K562 (cell line): ENCODE results near the gene RNASE4. TPM values are rescaled to one million over a fixed set of nuclear protein-coding genes. Genes with fewer than 3 reads are reported as not detected.
A peak's percentile ranks its signal among the peaks of the same experiment; 100 is the strongest.

ENCODE experiments used
- BHLHE40 ChIP-seq: IDR thresholded peaks from 2 replicates; pipeline ENCODE4 v1.6.1; 2011; ENCODE audit warnings: low read length, improper control_type of control experiment
- BMI1 ChIP-seq: fragments of 150-350 bp; IDR thresholded peaks from 2 replicates; pipeline ENCODE4 v1.6.1; 2014; ENCODE audit warnings: low read length
- CHD2 ChIP-seq: IDR thresholded peaks from 2 replicates; pipeline ENCODE4 v1.6.1; 2011; ENCODE audit warnings: low read depth, low read length
- CHD4 ChIP-seq: fragments of 200-600 bp; sonication (generic); IDR thresholded peaks from 3 replicates; pipeline ENCODE4 v1.6.1; 2012; ENCODE audit warnings: low read depth, mild to moderate bottlenecking, mixed read lengths, low read length, inconsistent platforms; ENCODE audit not compliant: insufficient read depth, insufficient replicate concordance, poor library complexity, severe bottlenecking
- CREM ChIP-seq: IDR thresholded peaks from 2 replicates; pipeline ENCODE4 v1.6.1; 2014; ENCODE audit warnings: antibody characterized with exemption, low read depth
- NONO ChIP-seq, 2 experiments: fragments of 200-400 bp in 1 of 2; fragments of 450-650 bp in 1 of 2; formaldehyde crosslinking in 1 of 2; IDR thresholded peaks; 2 replicates each; pipeline ENCODE4 v1.6.1; 2017; ENCODE audit warnings: low read depth in 2 of 2, mild to moderate bottlenecking in 2 of 2, moderate library complexity in 2 of 2, low read length in 1 of 2
- POLR3G ChIP-seq: IDR thresholded peaks from 2 replicates; pipeline ENCODE4 v1.6.1; 2011; ENCODE audit not compliant: insufficient read length, insufficient replicate concordance; ENCODE audit errors: extremely low read depth
- SAP30 ChIP-seq: fragments of 200-600 bp; sonication (generic); IDR thresholded peaks from 2 replicates; pipeline ENCODE4 v1.6.1; 2012; ENCODE audit warnings: borderline replicate concordance, low read depth, mild to moderate bottlenecking, moderate library complexity, low read length, control low read depth, inconsistent platforms; ENCODE audit not compliant: insufficient read depth, poor library complexity, severe bottlenecking
- VEZF1 ChIP-seq: fragments of 200-800 bp; sonication (Bioruptor generic); IDR thresholded peaks from 2 replicates; pipeline ENCODE4 v1.6.1; 2017; ENCODE audit warnings: missing genetic modification characterization, missing compliant biosample characterization
- ZBTB7A ChIP-seq: IDR thresholded peaks from 2 replicates; pipeline ENCODE4 v1.6.1; 2011; ENCODE audit warnings: low read depth, mild to moderate bottlenecking, low read length, moderate library complexity, borderline replicate concordance; ENCODE audit not compliant: control insufficient read depth
- ZNF586 ChIP-seq: fragments of 450-650 bp; formaldehyde crosslinking; conservative IDR thresholded peaks from 2 replicates; pipeline ENCODE4 v1.4.0; 2020; ENCODE audit warnings: mild to moderate bottlenecking, moderate library complexity
- polyA plus RNA-seq, 8 experiments: library from polyadenylated mRNA; depleted of rRNA in 4 of 8; stranded (reverse) in 5 of 8; unstranded in 3 of 8; fragments of >200 nt; fragmentation: Nextera tagmentation in 2 of 8; fragmentation: Illumina TruSeq in 1 of 8; extraction: Ambion mirVana in 2 of 8; extraction: Trizol in 1 of 8; gene quantifications; 2 replicates each; pipeline versions ENCODE4 v1.2.1 to v1.2.3, GENCODE V29; 2011 to 2014; ENCODE audit warnings: inconsistent platforms in 1 of 8, missing spikeins in 1 of 8
- total RNA-seq, 7 experiments: library from RNA; depleted of rRNA in 6 of 7; stranded (reverse); fragments of >200 nt in 6 of 7; fragmentation: Illumina TruSeq in 2 of 7; extraction: Trizol in 2 of 7; gene quantifications; 2 replicates each; pipeline versions ENCODE4 v1.2.1 to v1.2.3, GENCODE V29; 2011 to 2021; ENCODE audit warnings: low replicate concordance in 1 of 7
- TF ChIP-seq, protein P1 (sequence below): fragments of 450-650 bp; IDR thresholded peaks from 2 replicates; pipeline ENCODE4 v1.6.1; 2016
- TF ChIP-seq, protein P2 (sequence below): fragments of 450-650 bp; IDR thresholded peaks from 2 replicates; pipeline ENCODE4 v1.6.1; 2016; ENCODE audit warnings: low read depth

RNASE4 gene
- total and polyA plus RNA-seq, 9 of the 15 experiments (the other 6 are each of a cell fraction or from before 2014, with no cell fraction given) = 0.09 to 0.22 (median 0.13) TPM; not detected in 2

DNA sequence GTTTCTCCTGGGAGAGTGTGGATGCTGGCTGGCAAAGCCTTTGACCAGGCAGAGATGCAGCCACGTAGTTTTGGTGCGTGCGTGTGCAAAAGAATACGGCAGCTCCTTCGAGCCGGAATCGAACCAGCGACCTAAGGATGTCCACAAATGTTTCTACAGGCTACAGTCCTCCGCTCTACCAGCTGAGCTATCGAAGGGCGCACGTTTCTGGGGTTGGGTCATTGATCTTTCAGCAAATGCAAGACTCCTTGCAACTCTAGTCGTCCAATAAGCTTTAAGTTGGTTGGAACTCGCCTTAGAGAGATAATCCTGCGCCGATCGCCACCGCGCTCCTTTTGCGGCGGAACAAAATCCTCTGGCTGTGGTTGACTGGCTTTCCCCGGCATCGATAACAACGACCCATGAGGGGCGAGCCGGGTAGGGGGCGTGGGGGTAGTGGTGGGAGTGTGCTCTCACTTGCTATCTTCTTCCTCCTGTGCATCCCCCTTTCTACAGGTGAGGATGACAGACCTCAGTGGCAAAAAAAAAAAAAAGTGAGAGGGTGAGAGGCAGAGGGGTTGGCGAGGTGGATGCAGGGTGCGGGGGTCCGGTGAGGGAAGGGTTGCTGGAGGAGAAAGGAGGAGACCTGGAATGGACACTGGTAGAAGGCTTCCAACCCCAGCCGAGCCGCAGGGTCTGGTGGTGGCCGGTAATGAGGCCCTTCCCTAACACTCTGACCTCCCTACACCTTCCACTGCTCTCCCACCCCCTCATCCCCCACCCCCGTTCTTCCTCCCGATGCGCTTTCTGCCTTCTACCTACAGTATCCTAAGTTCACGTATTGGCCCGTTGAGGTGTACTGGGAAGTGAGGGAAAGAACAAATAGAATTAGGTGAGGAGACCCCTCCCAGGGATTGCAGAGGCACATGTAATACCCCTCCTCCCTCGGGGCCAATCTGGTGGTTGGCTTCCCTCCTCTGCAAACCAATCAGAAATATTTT, 31.1 kb upstream of the RNASE4 start (continued):
- TF ChIP-seq CREM = peak; percentile 50
- TF ChIP-seq BHLHE40 = peak; percentile 99
- no peak for TF ChIP-seq VEZF1 (CRISPR knock-in tag)
- TF ChIP-seq SAP30 = no peak
- TF ChIP-seq ZBTB7A = 0 out of 2 replicates have a peak, but pooled peaks have one; percentile 5
- TF ChIP-seq, protein P1, sequence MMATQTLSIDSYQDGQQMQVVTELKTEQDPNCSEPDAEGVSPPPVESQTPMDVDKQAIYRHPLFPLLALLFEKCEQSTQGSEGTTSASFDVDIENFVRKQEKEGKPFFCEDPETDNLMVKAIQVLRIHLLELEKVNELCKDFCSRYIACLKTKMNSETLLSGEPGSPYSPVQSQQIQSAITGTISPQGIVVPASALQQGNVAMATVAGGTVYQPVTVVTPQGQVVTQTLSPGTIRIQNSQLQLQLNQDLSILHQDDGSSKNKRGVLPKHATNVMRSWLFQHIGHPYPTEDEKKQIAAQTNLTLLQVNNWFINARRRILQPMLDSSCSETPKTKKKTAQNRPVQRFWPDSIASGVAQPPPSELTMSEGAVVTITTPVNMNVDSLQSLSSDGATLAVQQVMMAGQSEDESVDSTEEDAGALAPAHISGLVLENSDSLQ = no peak
- no peak for TF ChIP-seq POLR3G
- TF ChIP-seq CHD2 = peak; percentile 15; the same call in 1 of the 2 replicates
- TF ChIP-seq CHD4 = no peak
- no peak for TF ChIP-seq BMI1
- TF ChIP-seq ZNF586 (CRISPR knock-in tag) = no peak
- TF ChIP-seq NONO (IDR thresholded peaks at IDR 0.05; ENCODE audit: low read depth in 2 of 2, low read length in 1 of 2) = no peak
- TF ChIP-seq, protein P2, sequence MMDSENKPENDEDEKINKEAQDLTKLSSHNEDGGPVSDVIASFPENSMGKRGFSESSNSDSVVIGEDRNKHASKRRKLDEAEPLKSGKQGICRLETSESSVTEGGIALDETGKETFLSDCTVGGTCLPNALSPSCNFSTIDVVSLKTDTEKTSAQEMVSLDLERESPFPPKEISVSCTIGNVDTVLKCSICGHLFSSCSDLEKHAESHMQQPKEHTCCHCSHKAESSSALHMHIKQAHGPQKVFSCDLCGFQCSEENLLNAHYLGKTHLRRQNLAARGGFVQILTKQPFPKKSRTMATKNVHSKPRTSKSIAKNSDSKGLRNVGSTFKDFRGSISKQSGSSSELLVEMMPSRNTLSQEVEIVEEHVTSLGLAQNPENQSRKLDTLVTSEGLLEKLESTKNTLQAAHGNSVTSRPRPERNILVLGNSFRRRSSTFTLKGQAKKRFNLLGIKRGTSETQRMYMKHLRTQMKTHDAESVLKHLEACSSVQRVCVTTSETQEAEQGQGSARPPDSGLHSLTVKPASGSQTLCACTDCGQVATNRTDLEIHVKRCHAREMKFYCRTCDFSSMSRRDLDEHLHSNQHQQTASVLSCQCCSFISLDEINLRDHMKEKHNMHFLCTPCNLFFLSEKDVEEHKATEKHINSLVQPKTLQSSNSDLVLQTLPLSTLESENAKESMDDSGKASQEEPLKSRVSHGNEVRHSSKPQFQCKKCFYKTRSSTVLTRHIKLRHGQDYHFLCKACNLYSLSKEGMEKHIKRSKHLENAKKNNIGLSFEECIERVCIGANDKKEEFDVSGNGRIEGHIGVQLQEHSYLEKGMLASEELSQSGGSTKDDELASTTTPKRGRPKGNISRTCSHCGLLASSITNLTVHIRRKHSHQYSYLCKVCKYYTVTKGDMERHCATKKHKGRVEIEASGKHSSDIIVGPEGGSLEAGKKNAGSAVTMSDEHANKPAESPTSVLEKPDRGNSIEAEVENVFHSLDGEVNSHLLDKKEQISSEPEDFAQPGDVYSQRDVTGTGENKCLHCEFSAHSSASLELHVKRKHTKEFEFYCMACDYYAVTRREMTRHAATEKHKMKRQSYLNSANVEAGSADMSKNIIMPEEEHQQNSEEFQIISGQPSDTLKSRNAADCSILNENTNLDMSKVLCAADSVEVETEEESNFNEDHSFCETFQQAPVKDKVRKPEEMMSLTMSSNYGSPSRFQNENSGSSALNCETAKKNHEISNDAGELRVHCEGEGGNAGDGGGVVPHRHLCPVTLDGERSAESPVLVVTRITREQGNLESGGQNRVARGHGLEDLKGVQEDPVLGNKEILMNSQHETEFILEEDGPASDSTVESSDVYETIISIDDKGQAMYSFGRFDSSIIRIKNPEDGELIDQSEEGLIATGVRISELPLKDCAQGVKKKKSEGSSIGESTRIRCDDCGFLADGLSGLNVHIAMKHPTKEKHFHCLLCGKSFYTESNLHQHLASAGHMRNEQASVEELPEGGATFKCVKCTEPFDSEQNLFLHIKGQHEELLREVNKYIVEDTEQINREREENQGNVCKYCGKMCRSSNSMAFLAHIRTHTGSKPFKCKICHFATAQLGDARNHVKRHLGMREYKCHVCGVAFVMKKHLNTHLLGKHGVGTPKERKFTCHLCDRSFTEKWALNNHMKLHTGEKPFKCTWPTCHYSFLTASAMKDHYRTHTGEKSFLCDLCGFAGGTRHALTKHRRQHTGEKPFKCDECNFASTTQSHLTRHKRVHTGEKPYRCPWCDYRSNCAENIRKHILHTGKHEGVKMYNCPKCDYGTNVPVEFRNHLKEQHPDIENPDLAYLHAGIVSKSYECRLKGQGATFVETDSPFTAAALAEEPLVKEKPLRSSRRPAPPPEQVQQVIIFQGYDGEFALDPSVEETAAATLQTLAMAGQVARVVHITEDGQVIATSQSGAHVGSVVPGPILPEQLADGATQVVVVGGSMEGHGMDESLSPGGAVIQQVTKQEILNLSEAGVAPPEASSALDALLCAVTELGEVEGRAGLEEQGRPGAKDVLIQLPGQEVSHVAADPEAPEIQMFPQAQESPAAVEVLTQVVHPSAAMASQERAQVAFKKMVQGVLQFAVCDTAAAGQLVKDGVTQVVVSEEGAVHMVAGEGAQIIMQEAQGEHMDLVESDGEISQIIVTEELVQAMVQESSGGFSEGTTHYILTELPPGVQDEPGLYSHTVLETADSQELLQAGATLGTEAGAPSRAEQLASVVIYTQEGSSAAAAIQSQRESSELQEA = peak; percentile 41; the same call in 1 of the 2 replicates
